Medulla oblongata (tissue), 1 donor: ENCODE results near the gene ALDH1A3.
A peak's percentile ranks its signal among the peaks of the same experiment; 100 is the strongest.

Experiments
- DNase-seq: peaks from one replicate; pipeline ENCODE4 v3.0.0-alpha.2; 2015; ENCODE audit errors: extremely low spot score

Gene ALDH1A3

GRCh38 chr15:100925480-100925879 is 45.8 kb downstream of the ALDH1A3 start:
- DNase-seq, result no peak

GRCh38 chr15:100926258-100926657 is 46.6 kb downstream of the ALDH1A3 start:
- DNase-seq, result no peak

GRCh38 chr15:100926971-100927756 is 47.5 kb downstream of the ALDH1A3 start:
- DNase-seq, result no peak

GRCh38 chr15:100928632-100929280 is 49.1 kb downstream of the ALDH1A3 start:
- no peak for DNase-seq

GRCh38 chr15:100929641-100930042 is 50.0 kb downstream of the ALDH1A3 start:
- no peak for DNase-seq

GRCh38 chr15:100930306-100930848 is 50.7 kb downstream of the ALDH1A3 start:
- DNase-seq, result no peak

- no peak for DNase-seq
Observed at GRCh38 chr15:100931143-100931890, 51.7 kb downstream of the ALDH1A3 start.

GRCh38 chr15:100932676-100933348 is 53.2 kb downstream of the ALDH1A3 start:
- DNase-seq, result no peak

- no peak for DNase-seq
Observed at GRCh38 chr15:100934166-100934565, 54.5 kb downstream of the ALDH1A3 start.

- DNase-seq, result no peak
Observed at GRCh38 chr15:100934726-100935125, 55.1 kb downstream of the ALDH1A3 start.

- no peak for DNase-seq
Observed at GRCh38 chr15:100937171-100937570, 57.5 kb downstream of the ALDH1A3 start.

- peak; percentile 57 for DNase-seq
Observed at GRCh38 chr15:100939791-100940190, 60.2 kb downstream of the ALDH1A3 start.

GRCh38 chr15:100940767-100941379 is 61.2 kb downstream of the ALDH1A3 start:
- DNase-seq, result no peak

- no peak for DNase-seq
Observed at GRCh38 chr15:100941536-100941935, 61.9 kb downstream of the ALDH1A3 start.

- DNase-seq, result no peak
Observed at GRCh38 chr15:100942656-100943425, 63.2 kb downstream of the ALDH1A3 start.

GRCh38 chr15:100944244-100944895 is 64.7 kb downstream of the ALDH1A3 start:
- no peak for DNase-seq

GRCh38 chr15:100944986-100945385 is 65.4 kb downstream of the ALDH1A3 start:
- no peak for DNase-seq

- DNase-seq, result no peak
Observed at GRCh38 chr15:100947760-100948429, 68.3 kb downstream of the ALDH1A3 start.

- DNase-seq, result no peak
Observed at GRCh38 chr15:100948430-100948762, 68.8 kb downstream of the ALDH1A3 start.

GRCh38 chr15:100949691-100950090 is 70.1 kb downstream of the ALDH1A3 start:
- DNase-seq, result no peak
